ENCODE data around the gene NINJ1.

DNA sequence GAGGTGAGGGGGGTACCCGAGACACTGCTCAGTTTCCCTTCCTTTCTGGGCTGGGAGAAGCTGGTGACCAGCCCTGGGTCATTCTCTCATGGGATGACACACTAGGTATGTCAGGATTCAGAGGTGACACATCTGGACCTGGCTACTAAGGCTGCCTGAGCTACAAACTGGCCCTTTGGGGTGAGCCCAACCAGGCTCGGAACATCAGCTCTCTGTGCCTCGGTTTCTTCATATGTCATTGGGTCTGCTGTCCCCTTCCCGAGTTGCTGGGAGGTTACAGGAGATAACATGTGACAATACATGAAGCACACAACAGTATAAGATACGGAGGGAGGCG is 26.3 kb downstream of the NINJ1 start:
- TF ChIP-seq CTCF (IDR thresholded peaks at IDR 0.05) = no peak
- no peak for TF ChIP-seq POLR2A (IDR thresholded peaks at IDR 0.05)
